Upper lobe of right lung (tissue), 1 donor: ENCODE data around the gene PNKD. TPM values are rescaled to one million over a fixed set of nuclear protein-coding genes. Genes with fewer than 3 reads are reported as not detected.

Source experiments
- ATAC-seq: fragments of 200-7000 bp; cut with Tn5 transposase; one replicate; pipeline ENCODE4 v1.9.1; 2020; ENCODE audit warnings: mild to moderate bottlenecking, moderate library complexity
- DNase-seq: peaks from one replicate; pipeline ENCODE4 v3.0.0-alpha.2; 2020
- H3K27ac ChIP-seq: fragments of 200-600 bp; one replicate; pipeline ENCODE4 v1.8.0; 2022
- H3K27me3 ChIP-seq: fragments of 200-600 bp; one replicate; pipeline ENCODE4 v1.8.0; 2022; ENCODE audit warnings: mild to moderate bottlenecking
- H3K36me3 ChIP-seq: fragments of 200-600 bp; one replicate; pipeline ENCODE4 v1.8.0; 2022
- H3K4me1 ChIP-seq: fragments of 200-600 bp; one replicate; pipeline ENCODE4 v1.8.0; 2022
- H3K4me3 ChIP-seq: fragments of 200-600 bp; one replicate; pipeline ENCODE4 v1.8.0; 2022; ENCODE audit warnings: mild to moderate bottlenecking
- H3K9me3 ChIP-seq: fragments of 200-600 bp; one replicate; pipeline ENCODE4 v1.8.0; 2022
- intact Hi-C: fragments of 100-400 bp; cut with DNase I; formaldehyde crosslinking; loops from one replicate; pipeline ENCODE4 v1.11.0; 2022
- total RNA-seq: library from RNA; stranded (reverse); fragmentation: NEBNext Ultra II Directional; extraction: Animal tissue kit (Norgen Biotek cat#: 25700); gene quantifications from one replicate; pipeline ENCODE4 v1.2.1, GENCODE V29; 2021
- TF ChIP-seq, protein P1 (sequence below): fragments of 200-600 bp; IDR thresholded peaks from one replicate; pipeline ENCODE4 v1.8.0; 2022; ENCODE audit warnings: antibody characterized with exemption
- donor health status: DM: no; HTN: yes; CAD: no; lungs with severe emphysema.

The PNKD gene
- total RNA-seq, 1 donor from 2014 or later, result 65.4 TPM

DNA sequence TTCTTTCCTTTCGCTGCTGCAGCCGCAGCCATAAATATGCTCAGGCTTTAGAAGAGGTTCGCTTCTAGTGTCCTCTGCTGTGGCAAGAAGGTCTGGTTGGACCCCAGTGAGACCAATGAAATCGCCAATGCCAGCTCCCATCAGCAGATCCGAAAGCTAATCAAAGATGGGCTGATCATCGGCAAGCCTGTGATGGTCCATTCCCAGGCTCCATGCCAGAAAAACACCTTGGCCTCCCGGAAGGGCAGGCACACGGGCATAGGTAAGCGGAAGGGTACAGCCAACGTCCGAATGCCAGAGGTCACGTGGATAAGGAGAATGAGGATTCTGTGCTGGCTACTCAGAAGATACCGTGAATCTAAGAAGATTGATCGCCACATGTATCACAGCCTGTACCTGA, 83.7 kb downstream of the PNKD start:
- Histone ChIP-seq H3K4me3 (no peak overlapping the region), H3K9me3 (peaks cover 8% of the 10 kb centered on the region), H3K27me3 (no peaks in the 10 kb centered on the region), H3K36me3 (no peaks in the 10 kb centered on the region), H3K27ac (peak overlapping the region; percentile 24), H3K4me1 (no peaks in the 10 kb centered on the region)
- DNase-seq (no peak), ATAC-seq (no peak)
- TF ChIP-seq, protein P1, sequence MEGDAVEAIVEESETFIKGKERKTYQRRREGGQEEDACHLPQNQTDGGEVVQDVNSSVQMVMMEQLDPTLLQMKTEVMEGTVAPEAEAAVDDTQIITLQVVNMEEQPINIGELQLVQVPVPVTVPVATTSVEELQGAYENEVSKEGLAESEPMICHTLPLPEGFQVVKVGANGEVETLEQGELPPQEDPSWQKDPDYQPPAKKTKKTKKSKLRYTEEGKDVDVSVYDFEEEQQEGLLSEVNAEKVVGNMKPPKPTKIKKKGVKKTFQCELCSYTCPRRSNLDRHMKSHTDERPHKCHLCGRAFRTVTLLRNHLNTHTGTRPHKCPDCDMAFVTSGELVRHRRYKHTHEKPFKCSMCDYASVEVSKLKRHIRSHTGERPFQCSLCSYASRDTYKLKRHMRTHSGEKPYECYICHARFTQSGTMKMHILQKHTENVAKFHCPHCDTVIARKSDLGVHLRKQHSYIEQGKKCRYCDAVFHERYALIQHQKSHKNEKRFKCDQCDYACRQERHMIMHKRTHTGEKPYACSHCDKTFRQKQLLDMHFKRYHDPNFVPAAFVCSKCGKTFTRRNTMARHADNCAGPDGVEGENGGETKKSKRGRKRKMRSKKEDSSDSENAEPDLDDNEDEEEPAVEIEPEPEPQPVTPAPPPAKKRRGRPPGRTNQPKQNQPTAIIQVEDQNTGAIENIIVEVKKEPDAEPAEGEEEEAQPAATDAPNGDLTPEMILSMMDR, result no peak
- intact Hi-C loops, result loop anchor here (10.0 kb wide), 1 partner anchor 49 kb away; no protein-coding TSS in a partner anchor

DNA sequence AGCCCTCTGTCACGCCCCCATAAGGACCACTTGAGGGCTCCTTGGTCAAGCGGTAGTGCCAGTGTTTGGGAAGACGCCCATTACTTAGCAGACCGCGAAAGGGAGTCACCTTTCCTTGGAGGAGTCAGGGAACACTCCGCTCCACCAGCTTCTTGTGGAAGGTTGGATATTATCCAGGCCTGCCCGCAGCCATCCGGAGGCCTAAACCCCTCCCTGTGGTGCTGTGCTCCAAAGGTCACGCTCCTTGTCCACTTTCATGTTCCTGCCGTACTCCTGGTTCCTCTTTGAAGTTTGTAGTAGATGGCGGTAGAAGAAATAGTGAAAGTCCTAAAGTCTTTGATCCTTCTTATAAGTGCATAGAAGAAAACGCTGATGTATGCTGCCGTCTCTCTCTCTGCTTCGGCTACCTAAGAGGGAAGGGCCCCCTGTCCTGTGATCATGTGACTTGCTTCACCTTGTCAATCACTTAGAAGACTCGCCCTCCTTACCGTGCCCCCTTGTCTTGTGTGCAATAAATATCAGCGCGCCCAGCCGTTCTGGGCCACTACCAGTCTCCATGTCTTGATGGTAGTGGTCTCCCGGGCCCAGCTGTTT, 84.6 kb downstream of the PNKD start:
- Histone ChIP-seq H3K27me3 (no peaks in the 10 kb centered on the region), H3K36me3 (no peaks in the 10 kb centered on the region), H3K4me3 (no peak overlapping the region), H3K4me1 (no peaks in the 10 kb centered on the region), H3K9me3 (peaks cover 8% of the 10 kb centered on the region), H3K27ac (no peak overlapping the region)
- intact Hi-C loops, result loop anchor here (10.0 kb wide), 1 partner anchor 50 kb away; no protein-coding TSS in a partner anchor
- ATAC-seq, result no peak
- TF ChIP-seq, protein P1, result no peak
- peak; percentile 78 for DNase-seq

GRCh38 chr2:218357236-218358177, 87.2 kb downstream of the PNKD start:
- DNase-seq (no peak), ATAC-seq (no peak)
- intact Hi-C loops, result loop anchor here (10.0 kb wide), 1 partner anchor 53 kb away; no protein-coding TSS in a partner anchor
- Histone ChIP-seq H3K9me3 (no peaks in the 10 kb centered on the region), H3K27me3 (no peaks in the 10 kb centered on the region), H3K4me1 (no peaks in the 10 kb centered on the region), H3K36me3 (no peaks in the 10 kb centered on the region), H3K4me3 (no peak overlapping the region), H3K27ac (peak overlapping the region; percentile 66)
- TF ChIP-seq, protein P1, result no peak

DNA sequence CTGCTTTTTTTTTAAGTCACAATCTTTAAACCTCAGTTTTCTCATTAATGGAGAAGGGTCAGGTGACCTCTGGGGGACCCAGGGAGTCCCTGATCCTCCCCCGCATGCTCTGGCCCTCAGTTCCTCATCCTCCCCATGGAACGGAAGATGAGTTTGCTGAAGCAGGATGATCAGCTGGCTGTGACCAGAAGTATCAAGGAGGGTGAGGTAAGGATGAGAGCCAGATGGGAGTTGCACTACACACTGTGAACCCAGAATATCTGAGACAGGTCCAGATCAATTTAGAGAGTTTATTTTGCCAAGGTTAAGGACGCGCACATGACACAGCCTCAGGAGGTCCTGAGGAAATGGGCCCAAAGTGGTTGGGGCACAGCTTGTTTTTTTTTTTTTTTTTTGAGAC, 90.1 kb downstream of the PNKD start:
- Histone ChIP-seq H3K9me3 (no peaks in the 10 kb centered on the region), H3K27me3 (no peaks in the 10 kb centered on the region), H3K27ac (no peak overlapping the region), H3K4me3 (no peak overlapping the region), H3K4me1 (no peaks in the 10 kb centered on the region), H3K36me3 (no peaks in the 10 kb centered on the region)
- TF ChIP-seq, protein P1, result no peak
- DNase-seq, result peak; percentile 78
- intact Hi-C loops, result no loop called here
- ATAC-seq, result peak; percentile 82

GRCh38 chr2:218362606-218363005, 92.3 kb downstream of the PNKD start:
- no peaks in the 10 kb centered on the region for H3K9me3 ChIP-seq
- H3K36me3 ChIP-seq, result no peaks in the 10 kb centered on the region
- intact Hi-C loops, result no loop called here
- H3K4me3 ChIP-seq, result no peak overlapping the region
- TF ChIP-seq, protein P1, result no peak
- ATAC-seq (no peak), DNase-seq (no peak)
- no peak overlapping the region for H3K27ac ChIP-seq
- H3K4me1 ChIP-seq, result no peaks in the 10 kb centered on the region
- no peaks in the 10 kb centered on the region for H3K27me3 ChIP-seq
